Motor neuron (in vitro differentiated cells): ENCODE measurements around the gene CXCR4. TPM values are rescaled to one million over a fixed set of nuclear protein-coding genes. Genes with fewer than 3 reads are reported as not detected.

Experiments used
- ATAC-seq, 8 experiments: fragments of 200-7000 bp; cut with Tn5 transposase; replicated peaks in 6 of 8; 2 replicates each; pipeline ENCODE4 v1.8.0; 2021; ENCODE audit warnings: mild to moderate bottlenecking in 8 of 8, moderate library complexity in 8 of 8
- H3K27ac ChIP-seq, 2 donors: fragments of 250-450 bp; sonication (Bioruptor Pico); 2 replicates each; pipeline ENCODE4 v1.9.0; 2021; ENCODE audit warnings: antibody characterized with exemption in 2 of 2, mild to moderate bottlenecking in 2 of 2, moderate library complexity in 1 of 2
- H3K4me1 ChIP-seq, 2 donors: fragments of 250-450 bp; sonication (Bioruptor Pico); replicated peaks in 1 of 2; 2 replicates each; pipeline ENCODE4 v1.6.1; 2021; ENCODE audit warnings: antibody characterized with exemption in 2 of 2, mild to moderate bottlenecking in 2 of 2, moderate library complexity in 1 of 2
- H3K4me3 ChIP-seq, 5 donors: fragments of 250-450 bp; sonication (Bioruptor Pico); 2 replicates each; pipeline ENCODE4 v1.9.0; 2021; ENCODE audit warnings: antibody characterized with exemption in 5 of 5, mild to moderate bottlenecking in 5 of 5, moderate library complexity in 4 of 5
- WGBS, 10 experiments: fragments of 450-650 bp; shearing (Covaris generic); methylation state at CpG; one replicate each; pipeline ENCODE4 v1.0.0; 2022; 5-methylcytosine and 5-hydroxymethylcytosine counted together
- in situ Hi-C, 9 experiments: fragments of 400-800 bp; cut with MboI; loops; one replicate each; pipeline ENCODE4 v1.15.0; 2021; ENCODE audit warnings: low sequenced_read_pairs in 9 of 9, low pct_unique_long_range_greater_than_20kb in 2 of 9; ENCODE audit not compliant: unreplicated experiment in 9 of 9
- total RNA-seq, 8 experiments: library from RNA; unstranded; fragments of 300-600 nt; gene quantifications; 2 replicates each; pipeline versions ENCODE4 v1.2.3 to v1.2.4, GENCODE V29; 2022

The CXCR4 gene
- total RNA-seq, 8 experiments from 2014 or later, result 0.36 to 112 (median 32.3) TPM

- Histone ChIP-seq H3K4me1 (peaks cover 18 to 19% of the 10 kb centered on the region in 2 donors), H3K4me3 (no peak overlapping the region), H3K27ac (no peak overlapping the region)
- in situ Hi-C loops, result loop anchor here in 1 of 9 experiments (25.0 kb wide), 1 partner anchor 258 kb away; no protein-coding TSS in a partner anchor
- ATAC-seq, result no peak
- 50 to 97% (median 69%) methylated on average over 1 to 4 of the region's 4 CpGs; no CpG with 5 or more reads in 3 of the 10 experiments for WGBS, 10 experiments
These were observed 11.7 kb upstream of the CXCR4 start for GRCh38 chr2:136129601-136130000.

- ATAC-seq, result no peak
- Histone ChIP-seq H3K27ac (no peak overlapping the region), H3K4me1 (peaks cover 12 to 15% of the 10 kb centered on the region in 2 donors), H3K4me3 (no peak overlapping the region)
- WGBS, 10 experiments, result 0 to 63% (median 17%) methylated on average over 1 of the region's 1 CpG; no CpG with 5 or more reads in 3 of the 10 experiments
- in situ Hi-C loops, result loop anchor here in 1 of 9 experiments (25.0 kb wide), 1 partner anchor 258 kb away; no protein-coding TSS in a partner anchor
These were observed 11.0 kb upstream of the CXCR4 start for GRCh38 chr2:136128905-136129304.

- 17 to 100% (median 88%) methylated on average over 1 to 2 of the region's 2 CpGs for WGBS, 10 experiments
- Histone ChIP-seq H3K27ac (no peak overlapping the region), H3K4me1 (peaks cover 11 to 15% of the 10 kb centered on the region in 2 donors), H3K4me3 (no peak overlapping the region)
- no peak for ATAC-seq
- in situ Hi-C loops, result loop anchor here in 1 of 9 experiments (25.0 kb wide), 1 partner anchor 259 kb away; no protein-coding TSS in a partner anchor
These were observed 10.4 kb upstream of the CXCR4 start for GRCh38 chr2:136128366-136128765.

GRCh38 chr2:136127356-136127755 lies 9.4 kb upstream of the CXCR4 start:
- 0 to 94% (median 50%) methylated on average over 1 to 3 of the region's 6 CpGs; no CpG with 5 or more reads in 4 of the 10 experiments for WGBS, 10 experiments
- peaks cover 11 to 15% of the 10 kb centered on the region in 2 donors for H3K4me1 ChIP-seq
- H3K4me3 ChIP-seq, result no peak overlapping the region
- no peak for ATAC-seq
- H3K27ac ChIP-seq, result no peak overlapping the region
- in situ Hi-C loops, result loop anchor here in 1 of 9 experiments (25.0 kb wide), 1 partner anchor 260 kb away; no protein-coding TSS in a partner anchor

- 13 to 95% (median 80%) methylated on average over 2 to 4 of the region's 6 CpGs; no CpG with 5 or more reads in 1 of the 10 experiments for WGBS, 10 experiments
- Histone ChIP-seq H3K4me3 (no peak overlapping the region), H3K4me1 (peaks cover 11 to 15% of the 10 kb centered on the region in 2 donors), H3K27ac (no peak overlapping the region)
- ATAC-seq, result no peak
- in situ Hi-C loops, result loop anchor here in 1 of 9 experiments (25.0 kb wide), 1 partner anchor 261 kb away; no protein-coding TSS in a partner anchor
These were observed 8.5 kb upstream of the CXCR4 start for GRCh38 chr2:136126421-136126926.

- no peak for ATAC-seq
- 0 to 100% (median 63%) methylated on average over 1 to 12 of the region's 12 CpGs for WGBS, 10 experiments
These were observed 8.1 kb upstream of the CXCR4 start for GRCh38 chr2:136126021-136126420.

GRCh38 chr2:136125236-136125635 lies 7.3 kb upstream of the CXCR4 start:
- in situ Hi-C loops, result loop anchor here in 1 of 9 experiments (25.0 kb wide), 1 partner anchor 262 kb away; no protein-coding TSS in a partner anchor
- H3K27ac ChIP-seq, result no peak overlapping the region
- WGBS, 10 experiments, result 62 to 100% (median 89%) methylated on average over 3 to 6 of the region's 6 CpGs; no CpG with 5 or more reads in 5 of the 10 experiments
- peaks cover 11 to 15% of the 10 kb centered on the region in 2 donors for H3K4me1 ChIP-seq
- no peak overlapping the region for H3K4me3 ChIP-seq
- ATAC-seq, result no peak

More at GRCh38 chr2:136126021-136126420, 8.1 kb upstream of the CXCR4 start:
- in situ Hi-C loops, result loop anchor here in 1 of 9 experiments (25.0 kb wide), 1 partner anchor 261 kb away; no protein-coding TSS in a partner anchor
- Histone ChIP-seq H3K4me1 (peaks cover 11 to 15% of the 10 kb centered on the region in 2 donors), H3K27ac (no peak overlapping the region), H3K4me3 (no peak overlapping the region)

GRCh38 chr2:136124805-136125204 lies 6.9 kb upstream of the CXCR4 start:
- Histone ChIP-seq H3K4me1 (peaks cover 13 to 18% of the 10 kb centered on the region in 2 donors), H3K27ac (no peak overlapping the region), H3K4me3 (no peak overlapping the region)
- in situ Hi-C loops, result loop anchor here in 1 of 9 experiments (25.0 kb wide), 1 partner anchor 262 kb away; no protein-coding TSS in a partner anchor
- ATAC-seq, result no peak
- 0 to 100% (median 75%) methylated on average over 1 to 2 of the region's 2 CpGs; no CpG with 5 or more reads in 3 of the 10 experiments for WGBS, 10 experiments

GRCh38 chr2:136122661-136123060 lies 4.7 kb upstream of the CXCR4 start:
- 0 to 100% (median 65%) methylated on average over 1 to 2 of the region's 3 CpGs; no CpG with 5 or more reads in 3 of the 10 experiments for WGBS, 10 experiments
- ATAC-seq, result no peak
- Histone ChIP-seq H3K27ac (no peak overlapping the region), H3K4me1 (peaks cover 18 to 21% of the 10 kb centered on the region in 2 donors), H3K4me3 (no peak overlapping the region)
- in situ Hi-C loops, result no loop called here

- ATAC-seq, result no peak
- WGBS, 10 experiments, result 0 to 100% (median 93%) methylated on average over 1 to 3 of the region's 3 CpGs; no CpG with 5 or more reads in 1 of the 10 experiments
- Histone ChIP-seq H3K4me1 (peaks cover 15 to 18% of the 10 kb centered on the region in 2 donors), H3K4me3 (no peak overlapping the region), H3K27ac (no peak overlapping the region)
- in situ Hi-C loops, result no loop called here
These were observed 3.4 kb upstream of the CXCR4 start for GRCh38 chr2:136121204-136121910.

GRCh38 chr2:136119717-136120675 lies 2.0 kb upstream of the CXCR4 start:
- Histone ChIP-seq H3K27ac (no peak overlapping the region), H3K4me1 (peaks cover 12 to 19% of the 10 kb centered on the region in 2 donors), H3K4me3 (peak overlapping the region; percentile 47 to 89 (median 59))
- no peak for ATAC-seq
- in situ Hi-C loops, result loop anchor here in 1 of 9 experiments (10.0 kb wide), 1 partner anchor 135 kb away; the partner anchor contains the start of gene DARS1
- 21 to 43% (median 33%) methylated on average over 4 to 16 of the region's 16 CpGs for WGBS, 10 experiments
